Coronary artery (tissue), 2 donors: Measurements from ENCODE around the gene CNKSR2.

Experiments used
- DNase-seq: peaks from one replicate; pipeline ENCODE4 v3.0.0-alpha.2; 2017; ENCODE audit warnings: low spot score
- H3K27ac ChIP-seq, 2 donors: fragments of 200-600 bp; sonication (generic); one replicate each; pipeline ENCODE4 v1.5.1; 2016 to 2019
- H3K4me3 ChIP-seq: fragments of 200-600 bp; sonication (generic); 2 replicates; pipeline ENCODE4 v1.5.1; 2016; ENCODE audit warnings: mild to moderate bottlenecking, moderate library complexity
- TF ChIP-seq, protein P1 (sequence below): fragments of 200-600 bp; sonication (generic); IDR thresholded peaks from one replicate; pipeline ENCODE4 v1.5.1; 2019; ENCODE audit warnings: antibody characterized with exemption

The CNKSR2 gene

DNA sequence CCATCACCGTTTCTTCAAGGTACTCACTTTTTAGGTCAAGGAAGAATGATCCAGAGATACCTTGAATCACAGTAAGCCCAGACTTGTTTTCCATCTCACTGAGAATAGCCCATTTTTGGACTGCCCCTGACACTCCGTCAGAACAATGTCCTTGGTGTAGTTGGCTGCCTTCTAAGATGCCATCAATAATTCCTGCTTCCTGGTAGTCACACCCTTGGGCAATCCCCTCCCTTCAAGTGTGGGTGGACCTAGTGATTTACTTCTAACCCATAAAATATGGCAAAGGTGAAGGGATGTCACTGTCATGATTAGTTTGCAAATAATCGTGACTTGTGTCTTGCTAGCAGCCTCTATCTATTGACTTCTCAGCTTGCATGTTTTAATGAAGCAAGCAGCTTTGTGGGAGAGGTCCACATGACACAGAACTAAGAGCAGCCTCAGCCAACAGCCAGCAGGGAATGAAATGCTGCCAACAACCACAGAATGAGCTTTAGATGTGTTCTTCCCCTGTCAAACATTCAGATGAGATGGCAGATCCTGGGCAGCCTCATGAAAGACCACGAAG is 303.9 kb downstream of the CNKSR2 start:
- DNase-seq: no peak
- TF ChIP-seq, protein P1, sequence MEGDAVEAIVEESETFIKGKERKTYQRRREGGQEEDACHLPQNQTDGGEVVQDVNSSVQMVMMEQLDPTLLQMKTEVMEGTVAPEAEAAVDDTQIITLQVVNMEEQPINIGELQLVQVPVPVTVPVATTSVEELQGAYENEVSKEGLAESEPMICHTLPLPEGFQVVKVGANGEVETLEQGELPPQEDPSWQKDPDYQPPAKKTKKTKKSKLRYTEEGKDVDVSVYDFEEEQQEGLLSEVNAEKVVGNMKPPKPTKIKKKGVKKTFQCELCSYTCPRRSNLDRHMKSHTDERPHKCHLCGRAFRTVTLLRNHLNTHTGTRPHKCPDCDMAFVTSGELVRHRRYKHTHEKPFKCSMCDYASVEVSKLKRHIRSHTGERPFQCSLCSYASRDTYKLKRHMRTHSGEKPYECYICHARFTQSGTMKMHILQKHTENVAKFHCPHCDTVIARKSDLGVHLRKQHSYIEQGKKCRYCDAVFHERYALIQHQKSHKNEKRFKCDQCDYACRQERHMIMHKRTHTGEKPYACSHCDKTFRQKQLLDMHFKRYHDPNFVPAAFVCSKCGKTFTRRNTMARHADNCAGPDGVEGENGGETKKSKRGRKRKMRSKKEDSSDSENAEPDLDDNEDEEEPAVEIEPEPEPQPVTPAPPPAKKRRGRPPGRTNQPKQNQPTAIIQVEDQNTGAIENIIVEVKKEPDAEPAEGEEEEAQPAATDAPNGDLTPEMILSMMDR: no peak
- Histone ChIP-seq H3K27ac (no peak overlapping the region), H3K4me3 (no peak overlapping the region)

DNA sequence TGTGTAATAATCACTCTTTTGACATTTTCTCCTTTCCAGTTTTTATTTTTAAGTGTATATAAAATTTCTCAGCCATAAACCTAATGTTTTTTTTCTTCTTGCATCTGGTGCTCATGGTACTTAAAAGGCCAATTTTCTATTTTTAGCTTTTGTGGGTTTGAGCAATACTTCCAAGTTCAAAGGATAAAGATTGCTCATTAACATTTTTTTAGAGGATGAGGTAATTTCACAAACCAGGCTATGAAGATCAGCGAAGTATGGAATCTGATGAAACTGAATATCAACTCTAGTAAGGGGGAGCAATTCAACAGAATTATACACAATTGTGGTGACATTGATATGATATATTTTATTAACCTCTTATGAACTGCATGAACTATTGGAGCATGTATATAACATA is 309.7 kb downstream of the CNKSR2 start:
- Histone ChIP-seq H3K27ac (no peak overlapping the region), H3K4me3 (no peak overlapping the region)
- DNase-seq: no peak
- TF ChIP-seq, protein P1: no peak

DNA sequence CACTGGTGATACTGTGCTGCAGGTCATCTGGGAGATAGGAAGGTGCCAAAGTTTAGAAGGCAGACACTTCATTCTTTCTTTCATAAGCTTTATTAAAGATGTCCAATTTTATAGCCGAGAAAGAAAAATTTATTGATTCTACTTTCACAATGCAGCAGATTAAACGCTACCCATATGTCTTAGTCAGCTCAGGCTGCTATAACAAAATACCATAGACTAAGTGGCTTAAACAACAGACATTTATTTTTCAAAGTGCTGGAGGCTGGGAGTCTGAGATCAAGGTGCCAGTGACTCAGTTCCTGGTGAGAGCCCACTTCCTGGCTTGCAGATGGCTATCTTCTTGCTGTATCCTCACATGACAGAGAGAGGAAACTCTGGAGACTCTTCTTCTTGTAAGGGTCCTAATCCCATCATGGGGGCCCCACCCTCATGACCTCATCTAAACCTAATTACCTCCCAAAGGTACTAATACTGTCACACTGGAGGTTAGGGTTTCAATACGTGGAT is 317.3 kb downstream of the CNKSR2 start:
- H3K4me3 ChIP-seq: no peak overlapping the region
- no peak for DNase-seq
- TF ChIP-seq, protein P1: no peak
- no peak overlapping the region for H3K27ac ChIP-seq

DNA sequence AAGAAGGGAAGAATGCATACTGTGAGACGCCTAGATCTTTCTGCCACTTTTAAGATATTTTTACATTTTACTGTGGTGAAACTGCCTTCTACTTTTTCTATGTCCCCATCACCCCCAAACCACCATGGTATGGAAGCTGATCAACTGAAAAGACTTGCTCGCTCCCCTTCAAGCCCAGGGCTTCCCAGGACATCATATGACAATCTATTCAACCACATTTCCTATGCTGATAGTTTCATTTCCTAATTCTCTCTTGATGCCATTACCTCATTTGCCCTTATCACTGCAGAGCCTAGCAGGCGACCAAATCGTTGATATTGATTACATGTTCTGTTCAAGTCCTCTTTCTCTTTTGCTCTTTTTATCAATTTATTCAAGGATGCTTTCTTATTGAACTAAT is 324.1 kb downstream of the CNKSR2 start:
- no peak overlapping the region for H3K4me3 ChIP-seq
- TF ChIP-seq, protein P1: no peak
- no peak for DNase-seq
- no peak overlapping the region for H3K27ac ChIP-seq

DNA sequence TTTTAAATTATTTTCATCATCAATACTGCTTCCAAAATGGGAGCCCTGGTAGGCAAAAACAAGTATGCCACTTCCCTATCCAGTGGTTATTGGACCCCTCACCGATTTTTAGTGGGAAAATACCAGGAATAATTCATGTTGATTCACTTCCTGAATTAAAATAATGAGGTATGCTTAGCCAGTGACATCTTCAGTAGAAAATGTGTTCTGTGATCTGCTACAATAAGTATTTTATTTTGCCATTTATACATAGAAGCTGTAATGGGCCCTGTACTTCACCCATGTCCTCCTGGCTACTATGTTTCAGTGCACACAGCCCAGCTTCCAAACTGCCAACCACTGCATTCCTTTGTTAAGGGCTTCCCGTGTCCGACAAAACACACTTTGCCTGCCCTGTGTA is 324.9 kb downstream of the CNKSR2 start:
- no peak for DNase-seq
- TF ChIP-seq, protein P1: no peak
- H3K4me3 ChIP-seq: no peak overlapping the region
- H3K27ac ChIP-seq: no peak overlapping the region

DNA sequence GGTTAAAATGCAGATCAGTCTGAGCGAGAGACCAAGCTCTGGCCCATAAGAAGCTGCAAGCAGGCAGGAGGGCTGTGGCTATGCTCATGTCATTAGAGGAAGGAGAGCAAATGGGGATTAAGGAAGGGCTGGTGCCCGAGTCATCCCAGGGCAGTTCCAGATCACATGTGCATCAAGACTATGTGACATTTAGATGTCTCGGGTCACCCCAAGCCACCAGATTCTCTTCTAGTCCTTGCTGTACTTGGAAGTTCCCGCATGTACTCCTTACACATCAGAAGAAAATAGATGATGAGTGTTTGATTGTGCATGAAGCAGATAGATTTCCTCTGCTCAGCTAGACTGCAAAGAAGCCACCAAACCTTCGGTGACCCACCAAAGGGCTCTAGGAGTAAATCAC is 326.1 kb downstream of the CNKSR2 start:
- Histone ChIP-seq H3K4me3 (no peak overlapping the region), H3K27ac (no peak overlapping the region)
- TF ChIP-seq, protein P1: no peak
- DNase-seq: no peak

DNA sequence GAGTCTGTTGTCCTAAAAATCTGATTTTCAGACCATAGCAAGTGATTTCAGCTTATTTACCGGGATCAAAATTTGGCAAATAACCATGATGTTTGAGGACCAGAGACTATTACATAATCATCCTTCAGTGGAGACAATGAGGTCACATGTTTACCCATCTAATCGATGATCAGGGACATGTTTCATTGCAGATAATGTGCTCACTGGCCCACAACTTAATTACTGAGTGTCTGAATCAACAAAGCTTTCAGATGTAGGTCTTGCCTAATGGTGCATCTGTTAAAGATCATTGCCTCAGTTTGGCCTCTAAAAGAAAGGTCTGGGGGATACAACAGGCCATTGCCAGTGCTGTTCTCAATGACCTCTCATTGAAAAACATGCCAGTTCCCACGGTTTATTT is 326.7 kb downstream of the CNKSR2 start:
- TF ChIP-seq, protein P1: no peak
- H3K4me3 ChIP-seq: no peak overlapping the region
- no peak overlapping the region for H3K27ac ChIP-seq
- DNase-seq: no peak
